ENCODE measurements around the gene HNRNPA3. TPM values are rescaled to one million over a fixed set of nuclear protein-coding genes. Genes with fewer than 3 reads are reported as not detected.

HNRNPA3 gene
- total RNA-seq = 100 to 1,000 TPM in 2 of 4 donors, 10 to 100 TPM in 2; 56.4 to 256 (median 107) TPM

- TF ChIP-seq CTCF (IDR thresholded peaks at IDR 0.05) = peak in 3 of 4 experiments; percentile 30 to 54 (median 37)
- peak; percentile 92 to 94 for TF ChIP-seq POLR2A (IDR thresholded peaks at IDR 0.05)
- no peaks in the 10 kb centered on the region for H3K36me3 ChIP-seq
- intact Hi-C loops (cut with DNase I; ENCODE audit: low total_unique reads) = loop anchor here (5.0 kb wide), 1 partner anchor 50 kb away; the partner anchor contains the start of gene NFE2L2
- H3K27ac ChIP-seq = peak within 1 kb of the TSS; percentile 99 to 100
- H3K27me3 ChIP-seq = no peaks in the 10 kb centered on the region
- H3K9me3 ChIP-seq = no peaks in the 10 kb centered on the region
- peak; percentile 98 to 100 for DNase-seq
- peaks cover 0 to 17% of the 10 kb centered on the region in 2 donors for H3K4me1 ChIP-seq
- peak within 1 kb of the TSS; percentile 86 to 95 for H3K4me3 ChIP-seq
Observed at GRCh38 chr2:177212106-177212890, at the start of gene HNRNPA3. Gene HNRNPA3 (plus strand): TSS chr2:177212794. CDS start chr2:177212800, 6 bp downstream.

GRCh38 chr2:177164131-177164530 lies 48.5 kb upstream of the HNRNPA3 start:
- Histone ChIP-seq H3K4me3 (peak overlapping the region in 1 of 2 donors; percentile 26), H3K36me3 (no peaks in the 10 kb centered on the region)

GRCh38 chr2:177164584-177165052 lies 48.0 kb upstream of the HNRNPA3 start:
- Histone ChIP-seq H3K27ac (peak overlapping the region; percentile 89 to 91), H3K4me1 (peaks cover 0 to 7% of the 10 kb centered on the region in 2 donors), H3K4me3 (peak overlapping the region; percentile 26 to 35), H3K36me3 (no peaks in the 10 kb centered on the region), H3K9me3 (no peaks in the 10 kb centered on the region), H3K27me3 (no peaks in the 10 kb centered on the region)
- peak; percentile 88 to 89 for DNase-seq
- intact Hi-C loops (cut with DNase I; ENCODE audit: low total_unique reads) = no loop called here
- TF ChIP-seq CTCF (IDR thresholded peaks at IDR 0.05) = peak; percentile 98 to 100 (median 100)
- no peak for TF ChIP-seq POLR2A (IDR thresholded peaks at IDR 0.05)

More at GRCh38 chr2:177164131-177164530, 48.5 kb upstream of the HNRNPA3 start:
- intact Hi-C loops (cut with DNase I; ENCODE audit: low total_unique reads) = no loop called here
- Histone ChIP-seq H3K9me3 (no peaks in the 10 kb centered on the region), H3K27me3 (no peaks in the 10 kb centered on the region), H3K27ac (peak overlapping the region; percentile 89 to 91), H3K4me1 (peaks cover 0 to 7% of the 10 kb centered on the region in 2 donors)
- TF ChIP-seq POLR2A (IDR thresholded peaks at IDR 0.05) = no peak
- no peak for TF ChIP-seq CTCF (IDR thresholded peaks at IDR 0.05)
- DNase-seq = no peak

- no peaks in the 10 kb centered on the region for H3K27me3 ChIP-seq
- DNase-seq = peak; percentile 36 to 39
- intact Hi-C loops (cut with DNase I; ENCODE audit: low total_unique reads) = no loop called here
- no peaks in the 10 kb centered on the region for H3K36me3 ChIP-seq
- TF ChIP-seq CTCF (IDR thresholded peaks at IDR 0.05) = no peak
- TF ChIP-seq POLR2A (IDR thresholded peaks at IDR 0.05) = peak in 1 of 2 donors; percentile 15
- peaks cover 0 to 7% of the 10 kb centered on the region in 2 donors for H3K4me1 ChIP-seq
- peak overlapping the region; percentile 26 to 35 for H3K4me3 ChIP-seq
- H3K9me3 ChIP-seq = no peaks in the 10 kb centered on the region
- H3K27ac ChIP-seq = peak overlapping the region; percentile 89 to 91
Observed at GRCh38 chr2:177165061-177165583, 47.5 kb upstream of the HNRNPA3 start.

Measured in uterus (tissue), 4 donors.